Adrenal gland (tissue), 5 donors: ENCODE results near the gene PRSS16.

Source experiments
- CTCF ChIP-seq, 6 experiments: fragments of 450-650 bp in 4 of 6; fragments of 200-600 bp in 2 of 6; sonication (generic) in 1 of 6; IDR thresholded peaks; 1 replicate in 5 of 6; 2 replicates in 1 of 6; pipeline versions ENCODE4 v1.5.1 to v1.8.0; 2016 to 2021; ENCODE audit warnings: antibody characterized with exemption in 6 of 6, mild to moderate bottlenecking in 2 of 6, moderate library complexity in 1 of 6
- POLR2A ChIP-seq, 2 donors: fragments of 450-650 bp; IDR thresholded peaks; one replicate each; pipeline ENCODE4 v1.6.1; 2017; ENCODE audit warnings: antibody characterized with exemption in 2 of 2, mild to moderate bottlenecking in 2 of 2, moderate library complexity in 1 of 2
- donor health status: DM: no; HTN: no; CAD: no.

GRCh38 chr6:27260369-27260768 is 12.9 kb downstream of the PRSS16 start:
- TF ChIP-seq CTCF (IDR thresholded peaks at IDR 0.05): no peak
- TF ChIP-seq POLR2A (IDR thresholded peaks at IDR 0.05): no peak
